Liver (tissue), 3 donors: ENCODE data around the gene WFIKKN1.

ENCODE experiments used
- EGR1 ChIP-seq, 2 donors: IDR thresholded peaks; 2 replicates each; pipeline ENCODE4 v1.6.1; 2016 to 2018; ENCODE audit warnings: antibody characterized with exemption in 2 of 2, low read depth in 2 of 2
- GABPA ChIP-seq, 2 donors: IDR thresholded peaks in 1 of 2; conservative IDR thresholded peaks in 1 of 2; 2 replicates each; pipeline ENCODE4 v1.6.1; 2016; ENCODE audit warnings: antibody characterized with exemption in 2 of 2, mild to moderate bottlenecking in 1 of 2, moderate library complexity in 1 of 2
- RXRA ChIP-seq, 2 donors: IDR thresholded peaks; 2 replicates each; pipeline ENCODE4 v1.6.1; 2017 to 2018; ENCODE audit warnings: antibody characterized with exemption in 2 of 2, mild to moderate bottlenecking in 1 of 2
- SP1 ChIP-seq: IDR thresholded peaks from 2 replicates; pipeline ENCODE4 v1.6.1; 2018; ENCODE audit warnings: antibody characterized with exemption, mild to moderate bottlenecking
- TAF1 ChIP-seq: conservative IDR thresholded peaks from 2 replicates; pipeline ENCODE4 v1.6.1; 2016; ENCODE audit warnings: antibody characterized with exemption, mild to moderate bottlenecking
- TF ChIP-seq, protein P1 (sequence below): fragments of 150-350 bp; IDR thresholded peaks from 2 replicates; pipeline ENCODE4 v1.5.1; 2017; ENCODE audit warnings: improper control_type of control experiment, low read depth, low read length; ENCODE audit not compliant: missing input control
- TF ChIP-seq, protein P2 (sequence below): IDR thresholded peaks from 2 replicates; pipeline ENCODE4 v1.6.1; 2016; ENCODE audit warnings: antibody characterized with exemption
- donor health status: healthy.
- donor health status: healthy.

DNA sequence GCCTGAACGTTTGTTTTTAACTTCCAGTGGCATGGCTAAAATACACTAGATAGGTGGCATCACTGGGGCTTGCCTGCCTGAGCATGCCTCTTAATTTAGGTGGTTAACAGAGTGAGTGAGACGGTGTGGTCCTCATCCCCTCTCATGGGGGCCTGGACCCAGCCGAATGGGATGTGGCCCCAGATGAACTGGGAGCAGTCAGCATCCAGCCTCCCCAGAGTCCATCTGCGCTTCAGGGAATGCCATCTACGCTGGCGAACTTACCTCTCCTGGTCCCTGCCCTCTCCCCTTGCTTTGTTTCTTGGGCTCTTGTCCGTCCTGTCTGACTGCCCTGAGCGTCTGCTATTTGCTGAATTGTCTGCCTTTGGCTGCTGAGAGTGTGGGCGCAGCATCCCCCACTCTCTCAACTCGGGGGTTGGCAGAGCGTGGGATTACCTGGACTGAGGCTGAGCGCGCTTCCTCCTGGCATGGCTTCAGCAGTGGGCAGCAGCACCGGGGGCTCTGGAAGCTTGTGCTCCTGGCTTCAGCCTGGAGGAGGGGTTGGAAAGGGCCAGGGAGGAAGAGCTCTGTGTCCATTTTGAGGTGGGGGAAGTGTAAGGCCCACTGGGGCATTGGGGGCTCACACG, 38.8 kb upstream of the WFIKKN1 start:
- no peak for TF ChIP-seq RXRA (IDR thresholded peaks at IDR 0.05)
- TF ChIP-seq, protein P1, sequence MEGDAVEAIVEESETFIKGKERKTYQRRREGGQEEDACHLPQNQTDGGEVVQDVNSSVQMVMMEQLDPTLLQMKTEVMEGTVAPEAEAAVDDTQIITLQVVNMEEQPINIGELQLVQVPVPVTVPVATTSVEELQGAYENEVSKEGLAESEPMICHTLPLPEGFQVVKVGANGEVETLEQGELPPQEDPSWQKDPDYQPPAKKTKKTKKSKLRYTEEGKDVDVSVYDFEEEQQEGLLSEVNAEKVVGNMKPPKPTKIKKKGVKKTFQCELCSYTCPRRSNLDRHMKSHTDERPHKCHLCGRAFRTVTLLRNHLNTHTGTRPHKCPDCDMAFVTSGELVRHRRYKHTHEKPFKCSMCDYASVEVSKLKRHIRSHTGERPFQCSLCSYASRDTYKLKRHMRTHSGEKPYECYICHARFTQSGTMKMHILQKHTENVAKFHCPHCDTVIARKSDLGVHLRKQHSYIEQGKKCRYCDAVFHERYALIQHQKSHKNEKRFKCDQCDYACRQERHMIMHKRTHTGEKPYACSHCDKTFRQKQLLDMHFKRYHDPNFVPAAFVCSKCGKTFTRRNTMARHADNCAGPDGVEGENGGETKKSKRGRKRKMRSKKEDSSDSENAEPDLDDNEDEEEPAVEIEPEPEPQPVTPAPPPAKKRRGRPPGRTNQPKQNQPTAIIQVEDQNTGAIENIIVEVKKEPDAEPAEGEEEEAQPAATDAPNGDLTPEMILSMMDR = no peak
- TF ChIP-seq GABPA (IDR thresholded peaks at IDR 0.05 in 1 of 2, conservative IDR thresholded peaks at IDR 0.05 in 1 of 2) = no peak
- no peak for TF ChIP-seq SP1
- TF ChIP-seq, protein P2, sequence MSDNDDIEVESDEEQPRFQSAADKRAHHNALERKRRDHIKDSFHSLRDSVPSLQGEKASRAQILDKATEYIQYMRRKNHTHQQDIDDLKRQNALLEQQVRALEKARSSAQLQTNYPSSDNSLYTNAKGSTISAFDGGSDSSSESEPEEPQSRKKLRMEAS = no peak
- TF ChIP-seq TAF1 = no peak
- TF ChIP-seq EGR1 (IDR thresholded peaks at IDR 0.05; ENCODE audit: low read depth in 2 of 2) = no peak
